ENCODE data around the gene ABCB4. TPM values are rescaled to one million over a fixed set of nuclear protein-coding genes. Genes with fewer than 3 reads are reported as not detected.

The ABCB4 gene
- total RNA-seq, 6 donors from 2014 or later = 0.06 to 0.47 (median 0.15) TPM; not detected in 3

DNA sequence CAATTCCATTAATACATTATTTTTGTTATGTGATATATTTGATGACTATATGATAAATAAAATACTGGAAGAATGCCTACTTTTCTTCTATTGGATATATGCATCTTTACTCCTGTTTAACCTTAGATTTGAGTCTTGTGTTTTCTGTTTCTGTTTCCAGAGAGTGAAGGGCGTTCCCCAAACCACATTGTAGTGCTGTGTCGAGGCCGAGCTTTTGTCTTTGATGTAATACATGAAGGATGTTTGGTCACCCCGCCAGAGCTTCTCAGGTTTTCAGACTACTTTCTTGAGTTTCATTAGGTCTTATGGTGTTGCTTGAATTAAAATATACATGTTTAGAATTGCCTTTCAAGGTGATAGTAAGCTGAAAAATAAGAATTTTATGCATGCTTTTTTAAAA, 106.3 kb downstream of the ABCB4 start:
- WGBS, 2 donors = 89 to 91% methylated on average over 4 of the region's 4 CpGs
- no peak for TF ChIP-seq POLR2A (IDR thresholded peaks at IDR 0.05)
- TF ChIP-seq, protein P1, sequence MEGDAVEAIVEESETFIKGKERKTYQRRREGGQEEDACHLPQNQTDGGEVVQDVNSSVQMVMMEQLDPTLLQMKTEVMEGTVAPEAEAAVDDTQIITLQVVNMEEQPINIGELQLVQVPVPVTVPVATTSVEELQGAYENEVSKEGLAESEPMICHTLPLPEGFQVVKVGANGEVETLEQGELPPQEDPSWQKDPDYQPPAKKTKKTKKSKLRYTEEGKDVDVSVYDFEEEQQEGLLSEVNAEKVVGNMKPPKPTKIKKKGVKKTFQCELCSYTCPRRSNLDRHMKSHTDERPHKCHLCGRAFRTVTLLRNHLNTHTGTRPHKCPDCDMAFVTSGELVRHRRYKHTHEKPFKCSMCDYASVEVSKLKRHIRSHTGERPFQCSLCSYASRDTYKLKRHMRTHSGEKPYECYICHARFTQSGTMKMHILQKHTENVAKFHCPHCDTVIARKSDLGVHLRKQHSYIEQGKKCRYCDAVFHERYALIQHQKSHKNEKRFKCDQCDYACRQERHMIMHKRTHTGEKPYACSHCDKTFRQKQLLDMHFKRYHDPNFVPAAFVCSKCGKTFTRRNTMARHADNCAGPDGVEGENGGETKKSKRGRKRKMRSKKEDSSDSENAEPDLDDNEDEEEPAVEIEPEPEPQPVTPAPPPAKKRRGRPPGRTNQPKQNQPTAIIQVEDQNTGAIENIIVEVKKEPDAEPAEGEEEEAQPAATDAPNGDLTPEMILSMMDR (IDR thresholded peaks at IDR 0.05) = no peak
- no peak for TF ChIP-seq POLR2AphosphoS5 (IDR thresholded peaks at IDR 0.05)
- no peak for TF ChIP-seq EP300 (IDR thresholded peaks at IDR 0.05)
- H3K27me3 ChIP-seq = no peaks in the 10 kb centered on the region
- peaks cover 0 to 19% (median 0%) of the 10 kb centered on the region in 4 donors for H3K36me3 ChIP-seq
- no peak overlapping the region for H3K27ac ChIP-seq
- H3K9me3 ChIP-seq = no peaks in the 10 kb centered on the region
- no peak overlapping the region for H3K4me3 ChIP-seq
- no peaks in the 10 kb centered on the region for H3K4me1 ChIP-seq
- DNase-seq (no peak), ATAC-seq (ENCODE audit: low FRiP score in 2 of 2) (no peak)

DNA sequence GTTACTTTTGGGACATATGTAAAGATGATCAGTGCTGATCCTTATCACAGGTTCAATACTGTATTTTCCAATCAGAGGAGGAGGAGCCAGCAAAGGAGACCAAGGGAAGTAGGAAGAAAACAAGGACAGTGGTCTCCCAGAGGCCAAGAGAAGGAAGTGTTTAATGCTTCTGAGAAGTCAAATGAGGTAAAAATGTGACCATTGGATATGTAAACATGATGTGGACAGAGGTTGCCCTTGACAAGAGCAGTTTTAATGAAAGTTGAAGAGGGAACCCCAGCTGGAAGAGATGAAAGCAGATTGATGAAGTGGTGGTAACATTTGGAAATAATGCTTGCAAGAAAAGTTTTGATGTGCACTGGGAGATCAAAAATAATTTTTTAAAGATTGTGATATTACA, 111.2 kb downstream of the ABCB4 start:
- Histone ChIP-seq H3K27ac (no peak overlapping the region), H3K4me1 (no peaks in the 10 kb centered on the region), H3K9me3 (no peaks in the 10 kb centered on the region), H3K36me3 (peaks cover 0 to 14% (median 0%) of the 10 kb centered on the region in 4 donors), H3K27me3 (no peaks in the 10 kb centered on the region), H3K4me3 (no peak overlapping the region)
- TF ChIP-seq POLR2AphosphoS5 (IDR thresholded peaks at IDR 0.05) = no peak
- TF ChIP-seq EP300 (IDR thresholded peaks at IDR 0.05) = no peak
- TF ChIP-seq, protein P1 (IDR thresholded peaks at IDR 0.05) = no peak
- no peak for TF ChIP-seq POLR2A (IDR thresholded peaks at IDR 0.05)
- ATAC-seq (ENCODE audit: low FRiP score in 2 of 2) (no peak), DNase-seq (no peak)

DNA sequence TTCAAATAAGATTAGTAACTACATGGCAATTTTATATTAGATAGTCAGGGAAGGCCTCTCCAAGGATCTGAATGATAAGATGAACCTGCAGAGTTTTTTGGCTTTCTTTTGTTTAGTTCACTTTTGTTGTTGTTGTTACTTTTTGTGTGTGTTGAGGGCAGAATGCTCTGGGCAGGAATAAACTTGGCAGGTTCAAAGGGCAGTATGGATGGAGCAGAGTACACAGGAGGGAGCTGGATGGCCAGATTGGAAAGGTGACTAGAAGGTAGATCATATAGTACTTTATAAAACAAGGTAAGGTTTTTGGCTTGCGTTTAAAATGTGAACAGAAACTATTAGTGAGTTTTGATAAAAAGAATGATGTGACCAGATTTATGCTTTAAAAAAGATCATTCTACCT, 112.1 kb downstream of the ABCB4 start:
- Histone ChIP-seq H3K27ac (no peak overlapping the region), H3K36me3 (peaks cover 0 to 14% (median 0%) of the 10 kb centered on the region in 4 donors), H3K4me3 (no peak overlapping the region), H3K27me3 (no peaks in the 10 kb centered on the region), H3K9me3 (no peaks in the 10 kb centered on the region), H3K4me1 (no peaks in the 10 kb centered on the region)
- 97 to 100% methylated on average over 1 of the region's 1 CpG for WGBS, 2 donors
- DNase-seq (no peak), ATAC-seq (ENCODE audit: low FRiP score in 2 of 2) (no peak)
- TF ChIP-seq POLR2A (IDR thresholded peaks at IDR 0.05) = no peak
- TF ChIP-seq EP300 (IDR thresholded peaks at IDR 0.05) = no peak
- TF ChIP-seq POLR2AphosphoS5 (IDR thresholded peaks at IDR 0.05) = no peak
- TF ChIP-seq, protein P1 (IDR thresholded peaks at IDR 0.05) = no peak

DNA sequence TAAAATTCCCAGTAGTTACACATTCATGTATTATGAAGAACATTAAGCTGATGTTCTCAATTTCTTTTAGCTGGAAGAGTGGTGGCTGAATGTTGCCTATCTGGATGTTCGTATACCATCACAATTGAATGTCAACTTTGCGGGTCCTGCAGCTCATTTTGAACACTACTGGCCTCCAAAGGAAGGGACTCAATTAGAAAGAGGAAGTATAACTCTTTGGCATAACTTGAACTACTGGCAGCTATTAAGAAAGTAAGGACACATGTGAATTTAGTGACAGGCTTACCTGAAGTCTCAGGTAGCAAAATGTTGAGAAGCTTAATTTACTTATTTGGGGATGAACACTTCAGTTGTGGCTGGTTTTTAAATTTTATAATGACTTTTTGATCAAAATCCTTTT, 114.2 kb downstream of the ABCB4 start:
- TF ChIP-seq EP300 (IDR thresholded peaks at IDR 0.05) (no peak), POLR2A (IDR thresholded peaks at IDR 0.05) (no peak), POLR2AphosphoS5 (IDR thresholded peaks at IDR 0.05) (no peak)
- TF ChIP-seq, protein P1 (IDR thresholded peaks at IDR 0.05) = no peak
- Histone ChIP-seq H3K4me3 (no peak overlapping the region), H3K36me3 (peaks cover 0 to 19% (median 2%) of the 10 kb centered on the region in 4 donors), H3K9me3 (no peaks in the 10 kb centered on the region), H3K27me3 (no peaks in the 10 kb centered on the region), H3K4me1 (no peaks in the 10 kb centered on the region), H3K27ac (no peak overlapping the region)
- DNase-seq (no peak), ATAC-seq (ENCODE audit: low FRiP score in 2 of 2) (no peak)
- 95% methylated on average over 2 of the region's 2 CpGs for WGBS, 2 donors

DNA sequence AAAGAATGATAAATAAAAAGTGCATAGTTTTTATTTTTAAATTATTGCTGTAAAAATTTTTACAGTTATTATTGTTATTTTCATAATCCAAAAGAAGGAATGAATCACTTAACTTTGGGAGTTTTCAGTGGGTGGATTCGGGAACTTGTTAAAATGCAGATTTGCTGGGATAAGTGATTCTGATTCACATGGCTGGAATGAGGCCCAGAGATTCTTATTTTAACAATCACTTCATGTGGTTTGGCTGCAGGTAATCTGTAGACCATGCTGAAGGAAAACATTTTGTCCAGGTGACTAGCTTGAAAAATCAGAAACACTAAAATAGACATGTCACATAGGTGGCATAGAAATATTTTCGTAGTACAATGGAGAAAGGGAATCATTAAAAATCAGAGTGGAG, 116.1 kb downstream of the ABCB4 start:
- TF ChIP-seq, protein P1 (IDR thresholded peaks at IDR 0.05) = no peak
- TF ChIP-seq EP300 (IDR thresholded peaks at IDR 0.05) (no peak), POLR2A (IDR thresholded peaks at IDR 0.05) (no peak), POLR2AphosphoS5 (IDR thresholded peaks at IDR 0.05) (no peak)
- 83 to 91% methylated on average over 2 of the region's 2 CpGs for WGBS, 2 donors
- Histone ChIP-seq H3K36me3 (peaks cover 0 to 21% (median 8%) of the 10 kb centered on the region in 4 donors), H3K4me1 (no peaks in the 10 kb centered on the region), H3K27me3 (no peaks in the 10 kb centered on the region), H3K27ac (no peak overlapping the region), H3K4me3 (no peak overlapping the region), H3K9me3 (peaks cover 0 to 11% (median 2%) of the 10 kb centered on the region in 4 donors)
- no peak for ATAC-seq (ENCODE audit: low FRiP score in 2 of 2)
- no peak for DNase-seq

All from upper lobe of left lung (tissue), 6 donors.